H54 (cell line): ENCODE measurements around the gene TTC39A.
"Not testable (repeated sequence)": the region's sequence is repeated elsewhere in the genome, so short reads cannot be mapped to it uniquely, and the experiment has no call there.

Experiments
- DNase-seq: peaks from one replicate; pipeline ENCODE4 v3.0.0; 2011; ENCODE audit warnings: low spot score, mixed read lengths; ENCODE audit not compliant: insufficient read length
- FAIRE-seq: peaks from 3 replicates; lab custom pipeline; 2011; peaks lifted over from hg19 to GRCh38; lab: Jason Lieb, UNC
- POLR2A ChIP-seq: IDR thresholded peaks from 2 replicates; pipeline ENCODE4 v1.6.1; 2011; ENCODE audit warnings: low read depth, mild to moderate bottlenecking, low read length

TTC39A gene

DNA sequence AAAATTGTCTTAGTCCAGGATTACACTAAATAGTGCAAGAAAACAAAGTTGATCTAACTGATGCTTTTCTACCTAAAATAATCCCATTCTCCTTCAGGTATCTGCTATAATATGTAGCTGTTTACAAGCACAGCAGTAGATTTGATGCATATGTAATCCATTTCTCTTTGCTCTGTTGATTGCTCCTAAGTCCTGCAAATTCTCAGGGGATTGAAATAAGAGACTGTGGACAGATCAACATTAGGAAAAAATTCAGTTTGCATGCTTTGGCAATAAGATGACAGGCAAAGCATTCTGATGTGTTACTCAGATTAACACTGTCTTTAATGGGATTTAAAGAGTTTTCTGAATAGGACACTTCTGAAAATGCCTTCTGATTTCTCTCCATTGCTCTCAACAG lies 59.6 kb downstream of the TTC39A start:
- no peak for TF ChIP-seq POLR2A
- peak; percentile 11 for FAIRE-seq
- no peak for DNase-seq

DNA sequence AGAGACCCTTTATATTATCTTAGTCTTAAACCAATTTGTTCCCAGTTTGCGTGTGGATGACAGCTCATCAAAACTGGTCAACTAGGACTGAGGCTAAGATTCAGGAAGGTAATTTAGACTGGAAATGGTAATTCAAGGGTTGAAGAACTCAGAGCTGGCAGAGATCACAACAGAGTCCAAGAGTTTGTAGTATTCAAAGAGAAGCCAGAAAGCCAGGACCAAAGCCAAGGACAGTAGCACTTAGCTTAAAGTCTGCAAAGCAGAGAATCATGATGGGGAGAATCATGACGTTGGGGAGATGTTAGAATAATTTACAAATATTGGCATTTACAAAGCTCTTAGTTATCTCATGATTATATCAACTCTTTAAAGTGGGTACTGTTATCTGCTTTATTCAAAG lies 61.7 kb downstream of the TTC39A start:
- no peak for TF ChIP-seq POLR2A
- no peak for DNase-seq
- peak; percentile 70 for FAIRE-seq

DNA sequence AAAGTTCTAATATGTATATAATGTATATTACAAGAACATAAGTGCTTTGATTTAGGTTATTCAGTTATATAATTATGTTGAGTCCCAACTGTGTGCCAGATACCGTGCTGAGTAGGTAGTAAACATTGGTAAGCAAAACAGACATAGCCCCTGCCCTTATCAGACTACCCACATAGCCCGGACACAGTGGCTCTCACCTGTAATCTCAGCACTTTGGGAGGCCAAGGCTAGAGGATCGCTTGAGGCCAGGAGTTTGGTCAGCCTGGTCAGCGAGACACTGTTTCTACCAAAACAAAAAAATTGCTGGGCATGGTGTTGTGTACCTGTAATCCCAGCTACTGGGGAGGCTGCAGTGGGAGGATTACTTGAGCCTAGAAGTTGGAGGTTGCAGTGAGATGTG lies 63.6 kb downstream of the TTC39A start:
- DNase-seq (no peak), FAIRE-seq (no peak)
- TF ChIP-seq POLR2A, result no peak

DNA sequence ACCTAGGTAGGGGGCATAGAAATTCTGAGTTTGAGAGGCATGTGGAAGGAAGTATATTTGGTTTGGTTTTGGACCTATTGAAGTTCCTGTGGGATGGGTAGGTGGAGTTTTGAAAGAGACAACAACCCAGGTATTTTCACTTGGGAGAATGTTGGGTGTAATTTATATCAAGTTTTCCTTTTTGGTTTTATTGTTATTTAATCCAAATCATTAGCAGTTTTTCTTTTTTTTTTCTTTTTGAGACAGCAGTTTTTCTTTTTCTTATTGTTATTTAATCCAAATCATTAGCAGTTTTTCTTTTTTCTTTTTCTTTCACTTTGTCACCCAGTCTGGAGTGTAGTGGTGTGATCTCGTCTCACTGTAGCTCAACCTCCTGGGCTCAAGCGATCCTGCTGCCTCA lies 64.2 kb downstream of the TTC39A start:
- DNase-seq (no peak), FAIRE-seq (no peak)
- TF ChIP-seq POLR2A, result no peak

DNA sequence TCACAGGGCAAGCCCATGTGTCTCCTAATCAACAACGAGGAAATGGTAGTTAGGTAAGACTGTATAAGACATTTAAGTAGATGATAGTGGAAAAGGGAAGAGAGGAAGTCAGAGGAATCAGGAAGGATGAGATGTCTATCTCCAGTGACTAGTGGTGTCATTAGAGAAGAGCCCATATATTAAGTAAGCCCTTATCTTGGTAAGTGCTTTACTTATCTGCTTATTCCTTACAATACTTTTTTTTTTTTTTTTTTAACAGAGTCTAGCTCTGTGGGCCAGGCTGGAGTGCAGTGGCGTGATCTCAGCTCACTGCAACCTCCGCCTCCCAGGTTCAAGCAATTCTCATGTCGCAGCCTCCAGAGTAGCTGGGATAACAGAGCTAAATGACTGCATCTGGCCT lies 64.7 kb downstream of the TTC39A start:
- no peak for DNase-seq
- FAIRE-seq, result no peak
- TF ChIP-seq POLR2A, result no peak

DNA sequence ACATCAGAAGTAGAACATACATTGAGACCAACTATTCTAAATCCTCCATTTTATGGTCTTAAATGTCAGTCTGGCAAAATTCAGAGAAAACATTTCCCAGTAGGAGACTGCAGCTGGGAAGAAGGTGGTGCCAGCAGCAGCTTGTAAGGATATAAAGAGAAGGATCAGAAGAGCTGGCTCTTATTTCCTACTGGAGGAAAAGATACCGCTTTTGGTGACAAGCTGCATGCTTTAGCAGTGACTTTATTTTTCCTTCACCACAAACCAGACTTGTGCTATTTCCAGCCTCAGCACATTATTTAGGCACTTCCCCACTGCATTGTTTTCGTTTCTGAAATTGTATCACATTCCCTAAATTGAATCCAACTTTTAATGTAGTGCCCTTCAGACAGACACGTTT lies 65.9 kb downstream of the TTC39A start:
- DNase-seq, result peak; percentile 68
- TF ChIP-seq POLR2A, result no peak
- FAIRE-seq, result peak; percentile 99

DNA sequence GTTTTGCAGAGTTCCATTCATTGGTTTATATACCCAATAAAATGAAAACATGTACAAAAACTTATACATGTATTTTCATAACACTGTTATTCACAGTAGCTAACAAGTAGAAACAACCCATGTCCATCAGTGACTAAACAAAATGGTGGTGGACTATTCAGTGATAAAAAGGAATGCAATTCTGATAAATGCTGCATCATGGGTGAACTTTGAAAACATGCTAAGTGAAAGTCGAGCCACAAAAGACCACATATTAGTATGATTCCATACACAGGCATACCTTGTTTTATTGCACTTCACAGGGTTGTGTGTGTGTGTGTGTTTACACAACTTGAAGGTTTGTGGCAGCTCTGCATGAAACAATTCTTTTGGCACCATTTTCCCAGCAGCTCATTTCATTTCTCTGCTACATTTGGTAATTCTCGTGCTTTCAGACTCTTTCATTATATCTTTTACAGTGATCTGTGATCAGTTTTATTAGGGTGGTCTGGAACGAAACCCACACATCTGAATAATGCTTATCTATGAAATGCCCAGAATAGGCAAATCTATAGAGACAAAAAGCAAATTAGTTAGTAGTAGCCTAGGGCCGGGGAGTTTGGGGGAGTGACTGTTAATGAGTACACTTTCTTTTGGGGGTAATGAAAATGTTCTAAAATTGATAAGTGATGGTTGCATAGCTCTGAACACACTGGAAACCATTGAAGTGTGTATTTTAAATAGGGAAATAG lies 67.0 kb downstream of the TTC39A start:
- TF ChIP-seq POLR2A, result no peak
- peak; percentile 69 for FAIRE-seq
- DNase-seq, result no peak

DNA sequence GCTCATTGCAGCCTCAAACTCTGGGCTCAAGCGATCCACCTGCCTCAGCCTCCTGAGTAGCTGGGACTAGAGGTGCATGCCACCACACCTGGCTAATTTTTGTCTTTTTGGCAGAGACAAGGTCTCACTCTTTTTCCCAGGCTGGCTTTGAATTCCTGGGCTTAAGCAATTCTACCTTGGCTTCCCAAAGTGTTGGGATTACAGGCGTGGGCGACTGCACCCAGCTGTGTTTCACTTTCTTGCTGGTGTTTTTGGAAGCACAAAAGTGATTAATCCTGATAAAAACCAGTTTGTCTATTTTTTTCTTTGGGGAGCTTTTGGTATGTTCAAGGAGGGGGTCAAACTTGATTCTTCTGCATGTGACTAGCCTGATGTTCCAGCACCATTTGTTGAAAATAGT lies 75.0 kb downstream of the TTC39A start:
- no peak for DNase-seq
- FAIRE-seq, result no peak
- TF ChIP-seq POLR2A, result no peak

DNA sequence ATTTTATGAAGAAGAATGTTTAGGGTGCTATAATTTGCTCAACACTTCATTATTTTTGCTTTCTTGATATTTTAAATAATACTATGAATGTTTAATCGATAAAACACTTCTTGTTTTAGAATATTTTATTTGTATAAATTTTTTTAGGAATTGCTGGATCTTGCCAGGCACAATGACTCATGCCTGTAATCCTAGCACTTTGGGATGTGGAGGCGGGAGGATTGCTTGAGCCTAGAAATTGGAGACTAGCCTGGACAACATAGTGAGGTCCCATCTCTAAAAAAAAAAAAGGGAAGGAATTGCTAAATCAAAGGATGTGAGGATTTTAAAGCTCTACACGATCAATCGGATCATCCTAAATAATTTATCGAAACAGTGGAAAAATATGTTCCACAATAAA lies 76.7 kb downstream of the TTC39A start:
- TF ChIP-seq POLR2A, result no peak
- no peak for FAIRE-seq
- no peak for DNase-seq

DNA sequence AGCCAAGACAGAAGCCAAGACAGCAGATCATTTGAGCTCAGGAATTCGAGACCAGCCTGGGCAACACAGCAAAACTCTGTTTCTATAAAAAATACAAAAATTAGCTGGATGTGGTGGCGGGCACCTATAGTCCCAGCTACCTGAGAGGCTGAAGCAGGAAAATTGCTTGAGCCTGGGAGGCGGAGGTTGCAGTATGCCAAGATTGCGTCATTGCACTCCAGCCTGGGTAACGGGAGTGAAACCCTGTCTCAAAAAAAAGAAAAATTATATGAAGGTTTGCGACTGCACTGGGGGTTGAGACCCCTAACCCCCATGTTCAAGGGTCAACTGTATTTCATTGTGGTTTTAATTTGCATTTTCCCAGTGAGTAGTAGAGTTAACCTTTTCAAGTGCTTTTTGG lies 78.0 kb downstream of the TTC39A start:
- FAIRE-seq, result no peak
- DNase-seq, result no peak
- no peak for TF ChIP-seq POLR2A

DNA sequence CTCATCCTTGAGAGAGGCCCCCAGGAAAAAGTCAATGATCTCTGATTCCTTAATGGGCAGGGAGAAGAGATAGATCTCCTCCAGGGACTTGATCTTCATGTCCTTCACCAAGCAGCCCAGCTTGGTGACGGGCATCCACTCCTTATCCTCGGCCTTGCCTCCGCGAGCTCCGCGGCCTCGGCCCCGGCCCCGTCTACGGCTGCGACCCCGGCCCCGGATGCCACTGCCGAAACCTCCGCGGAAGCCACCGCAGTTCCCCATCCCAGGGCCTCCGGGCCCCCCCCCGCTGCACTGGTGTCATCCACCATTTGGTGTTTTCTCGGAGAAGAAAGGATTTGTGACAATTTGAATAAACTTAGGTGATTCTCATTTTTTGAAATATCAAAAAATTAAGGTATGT lies 79.2 kb downstream of the TTC39A start:
- not testable (repeated sequence) for FAIRE-seq, DNase-seq

DNA sequence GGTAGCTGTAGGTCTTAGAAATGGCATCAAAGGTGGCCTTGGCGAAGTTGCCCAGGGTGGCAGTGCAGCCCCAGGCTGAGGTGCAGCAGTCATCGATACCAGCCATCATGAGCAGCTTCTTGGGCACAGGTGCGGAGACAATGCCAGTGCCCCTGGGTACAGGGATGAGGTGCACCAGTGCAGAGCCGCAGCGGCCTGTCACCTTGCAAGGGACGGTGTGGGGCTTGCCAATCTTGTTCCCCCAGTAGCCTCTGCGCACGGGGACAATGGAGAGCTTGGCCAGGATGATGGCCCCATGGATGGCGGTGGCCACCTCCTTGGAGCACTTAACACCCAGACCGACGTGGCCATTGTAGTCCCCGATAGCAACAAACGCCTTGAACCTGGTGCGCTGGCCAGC lies 79.6 kb downstream of the TTC39A start:
- DNase-seq, FAIRE-seq: not testable (repeated sequence)

DNA sequence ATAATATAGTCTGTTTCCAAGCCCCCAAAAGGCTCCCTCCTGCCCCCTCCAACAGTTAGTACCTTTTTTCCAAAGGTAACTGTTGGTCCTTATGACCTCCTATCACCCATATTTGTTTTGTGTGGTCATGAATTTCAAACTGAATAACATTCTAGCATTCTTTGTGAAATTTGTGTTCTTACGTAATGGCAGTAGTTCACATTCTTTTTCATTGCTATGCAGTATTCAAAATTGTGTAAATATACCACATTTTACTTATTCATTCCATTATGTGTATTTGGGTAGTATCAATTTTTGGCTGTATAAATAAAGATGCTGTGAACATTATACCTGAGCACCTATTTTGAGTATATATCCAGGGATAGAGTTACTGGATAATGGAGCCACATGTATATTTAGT lies 80.9 kb downstream of the TTC39A start:
- FAIRE-seq, result no peak
- no peak for TF ChIP-seq POLR2A
- DNase-seq, result no peak

DNA sequence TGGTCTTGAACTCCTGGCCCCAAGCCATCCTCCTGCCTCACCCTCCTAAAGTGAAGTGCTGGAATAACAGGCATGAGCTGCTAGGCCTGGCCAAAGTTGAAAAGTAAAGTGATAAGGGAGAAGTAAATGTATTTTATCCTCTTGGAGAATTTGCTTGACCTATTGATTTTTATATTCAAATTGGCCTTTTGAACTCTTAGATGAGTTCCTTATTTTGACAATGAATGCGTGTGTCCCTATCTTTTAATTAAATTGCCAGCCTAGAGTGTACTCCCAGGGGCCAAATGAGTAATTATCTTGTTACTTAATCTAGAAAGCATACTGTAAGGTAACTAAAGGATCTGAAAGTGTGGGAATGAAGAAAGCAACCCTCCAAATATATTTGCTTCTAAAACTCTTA lies 82.9 kb downstream of the TTC39A start:
- no peak for FAIRE-seq
- TF ChIP-seq POLR2A, result no peak
- no peak for DNase-seq

DNA sequence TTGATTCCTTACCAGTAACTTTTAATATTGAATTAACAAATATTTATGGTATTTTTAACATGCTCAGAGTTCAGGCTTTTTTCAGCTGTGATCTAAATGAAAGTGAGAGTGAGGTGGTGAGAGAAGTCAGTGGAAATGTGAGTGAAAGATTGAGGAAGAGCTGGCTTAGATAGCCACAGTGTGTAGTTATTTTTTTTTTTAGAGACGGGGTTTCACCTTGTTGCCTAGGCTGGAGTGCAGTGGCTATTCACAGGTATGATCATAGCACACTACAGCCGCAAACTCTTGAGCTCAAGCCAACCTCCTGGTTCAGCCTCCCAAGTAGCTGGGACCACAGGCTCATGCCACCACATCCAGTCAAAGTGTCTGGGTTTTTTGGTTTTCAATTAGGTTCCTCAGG lies 83.3 kb downstream of the TTC39A start:
- DNase-seq, result no peak
- FAIRE-seq, result no peak
- no peak for TF ChIP-seq POLR2A
